ENCODE results near the gene TMSB4X.

DNA sequence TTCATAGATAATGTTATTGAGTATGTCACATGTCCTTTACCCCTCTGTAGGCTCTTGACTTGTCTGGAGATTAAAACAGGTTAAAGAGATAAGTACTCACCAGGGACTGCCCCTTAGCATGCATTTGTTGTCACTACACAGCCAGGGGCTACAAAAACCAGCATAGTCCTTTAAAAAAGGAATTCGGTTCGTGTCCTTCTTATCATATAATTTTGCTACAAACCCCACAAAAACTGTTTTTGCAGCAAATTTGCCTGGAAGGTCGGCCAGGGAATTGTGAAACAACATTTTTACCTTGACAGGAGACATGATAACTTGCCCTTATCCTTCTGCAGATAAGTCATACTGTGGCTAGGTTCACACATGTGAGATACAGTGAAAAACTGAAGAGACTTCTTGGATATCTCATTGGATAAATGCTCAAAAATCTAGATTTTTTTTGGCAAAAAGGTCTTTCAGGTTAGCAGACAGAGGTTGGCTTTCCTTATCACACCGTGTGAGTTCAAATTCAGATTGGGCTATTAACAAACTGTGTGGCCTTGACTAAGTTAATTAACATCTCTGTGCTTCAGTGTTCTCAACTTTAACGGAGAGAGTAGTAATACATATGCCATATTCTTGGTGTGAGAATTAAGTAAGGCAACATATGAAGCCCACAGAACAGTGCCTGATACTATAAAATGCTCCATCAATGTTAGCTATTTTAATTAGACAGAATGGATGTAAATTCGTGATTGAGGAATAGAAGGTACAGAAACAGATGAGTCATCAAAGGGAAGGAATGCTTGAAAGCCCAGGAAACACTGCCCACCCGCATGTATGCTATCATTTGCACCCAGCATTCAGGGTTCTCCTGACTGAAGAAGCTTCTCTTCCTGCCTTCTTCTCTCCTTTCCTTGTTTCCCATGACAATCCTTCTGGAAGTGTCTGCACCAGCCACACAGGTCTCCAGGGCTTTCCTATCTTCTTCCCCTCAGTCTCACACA lies 39.5 kb downstream of the TMSB4X start:
- TF ChIP-seq POLR2AphosphoS5 (IDR thresholded peaks at IDR 0.05; ENCODE audit: low read depth, low read length) (no peak), SIN3A (IDR thresholded peaks at IDR 0.05; ENCODE audit: borderline replicate concordance, insufficient read depth, low read depth, low read length) (no peak), TCF7L2 (IDR thresholded peaks at IDR 0.05; ENCODE audit: low read depth, low read length) (no peak)
- TF ChIP-seq, protein P1, sequence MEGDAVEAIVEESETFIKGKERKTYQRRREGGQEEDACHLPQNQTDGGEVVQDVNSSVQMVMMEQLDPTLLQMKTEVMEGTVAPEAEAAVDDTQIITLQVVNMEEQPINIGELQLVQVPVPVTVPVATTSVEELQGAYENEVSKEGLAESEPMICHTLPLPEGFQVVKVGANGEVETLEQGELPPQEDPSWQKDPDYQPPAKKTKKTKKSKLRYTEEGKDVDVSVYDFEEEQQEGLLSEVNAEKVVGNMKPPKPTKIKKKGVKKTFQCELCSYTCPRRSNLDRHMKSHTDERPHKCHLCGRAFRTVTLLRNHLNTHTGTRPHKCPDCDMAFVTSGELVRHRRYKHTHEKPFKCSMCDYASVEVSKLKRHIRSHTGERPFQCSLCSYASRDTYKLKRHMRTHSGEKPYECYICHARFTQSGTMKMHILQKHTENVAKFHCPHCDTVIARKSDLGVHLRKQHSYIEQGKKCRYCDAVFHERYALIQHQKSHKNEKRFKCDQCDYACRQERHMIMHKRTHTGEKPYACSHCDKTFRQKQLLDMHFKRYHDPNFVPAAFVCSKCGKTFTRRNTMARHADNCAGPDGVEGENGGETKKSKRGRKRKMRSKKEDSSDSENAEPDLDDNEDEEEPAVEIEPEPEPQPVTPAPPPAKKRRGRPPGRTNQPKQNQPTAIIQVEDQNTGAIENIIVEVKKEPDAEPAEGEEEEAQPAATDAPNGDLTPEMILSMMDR (IDR thresholded peaks at IDR 0.05), result no peak
- TF ChIP-seq, protein P2, sequence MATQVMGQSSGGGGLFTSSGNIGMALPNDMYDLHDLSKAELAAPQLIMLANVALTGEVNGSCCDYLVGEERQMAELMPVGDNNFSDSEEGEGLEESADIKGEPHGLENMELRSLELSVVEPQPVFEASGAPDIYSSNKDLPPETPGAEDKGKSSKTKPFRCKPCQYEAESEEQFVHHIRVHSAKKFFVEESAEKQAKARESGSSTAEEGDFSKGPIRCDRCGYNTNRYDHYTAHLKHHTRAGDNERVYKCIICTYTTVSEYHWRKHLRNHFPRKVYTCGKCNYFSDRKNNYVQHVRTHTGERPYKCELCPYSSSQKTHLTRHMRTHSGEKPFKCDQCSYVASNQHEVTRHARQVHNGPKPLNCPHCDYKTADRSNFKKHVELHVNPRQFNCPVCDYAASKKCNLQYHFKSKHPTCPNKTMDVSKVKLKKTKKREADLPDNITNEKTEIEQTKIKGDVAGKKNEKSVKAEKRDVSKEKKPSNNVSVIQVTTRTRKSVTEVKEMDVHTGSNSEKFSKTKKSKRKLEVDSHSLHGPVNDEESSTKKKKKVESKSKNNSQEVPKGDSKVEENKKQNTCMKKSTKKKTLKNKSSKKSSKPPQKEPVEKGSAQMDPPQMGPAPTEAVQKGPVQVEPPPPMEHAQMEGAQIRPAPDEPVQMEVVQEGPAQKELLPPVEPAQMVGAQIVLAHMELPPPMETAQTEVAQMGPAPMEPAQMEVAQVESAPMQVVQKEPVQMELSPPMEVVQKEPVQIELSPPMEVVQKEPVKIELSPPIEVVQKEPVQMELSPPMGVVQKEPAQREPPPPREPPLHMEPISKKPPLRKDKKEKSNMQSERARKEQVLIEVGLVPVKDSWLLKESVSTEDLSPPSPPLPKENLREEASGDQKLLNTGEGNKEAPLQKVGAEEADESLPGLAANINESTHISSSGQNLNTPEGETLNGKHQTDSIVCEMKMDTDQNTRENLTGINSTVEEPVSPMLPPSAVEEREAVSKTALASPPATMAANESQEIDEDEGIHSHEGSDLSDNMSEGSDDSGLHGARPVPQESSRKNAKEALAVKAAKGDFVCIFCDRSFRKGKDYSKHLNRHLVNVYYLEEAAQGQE (IDR thresholded peaks at IDR 0.05; ENCODE audit: insufficient read depth in 1 of 2, low read depth in 2 of 2, low read length in 1 of 2), result no peak

Measured in Panc1 (cell line).